GM12878 (cell line): ENCODE measurements around the gene YPEL2. TPM values are rescaled to one million over a fixed set of nuclear protein-coding genes. Genes with fewer than 3 reads are reported as not detected.

Source experiments
- ATAC-seq: fragments of 200-7000 bp; cut with Tn5 transposase; 3 replicates; pipeline ENCODE4 v1.9.1; 2020; ENCODE audit warnings: mild to moderate bottlenecking, moderate library complexity
- BruUV-seq: library from RNA; stranded (reverse); fragments of 400-500 nt; replicated peaks from 2 replicates; lab custom pipeline; 2021; lab: Mats Ljungman, UMichigan
- CTCF ChIA-PET: fragments of 300-600 bp; sonication (Branson Sonifier 250); formaldehyde crosslinking; extraction: SDS; loops from one replicate; lab custom pipeline; 2021; ENCODE audit warnings: inconsistent platforms; lab: Yijun Ruan, JAX
- POLR2A ChIA-PET: fragments of 350-600 bp; formaldehyde crosslinking; extraction: SDS; loops from one replicate; lab custom pipeline; 2021; ENCODE audit warnings: inconsistent platforms; lab: Charles Lee
- RAD21 ChIA-PET: fragments of 300-600 bp; sonication (Branson Sonifier 250); formaldehyde crosslinking; loops from one replicate; lab custom pipeline; 2023; ENCODE audit warnings: antibody characterized with exemption; ENCODE audit not compliant: unreplicated experiment; lab: Charles Lee
- SMC1A ChIA-PET: fragments of 300-600 bp; sonication (Branson Sonifier 250); formaldehyde crosslinking; loops from one replicate; lab custom pipeline; 2023; ENCODE audit not compliant: unreplicated experiment, uncharacterized antibody; lab: Charles Lee
- DNase-seq: peaks from one replicate; pipeline ENCODE4 v3.0.0-alpha.2; 2011; ENCODE audit warnings: low read depth, low spot score
- FAIRE-seq: peaks from 3 replicates; lab custom pipeline; 2011; peaks lifted over from hg19 to GRCh38; lab: Jason Lieb, UNC
- H2AFZ ChIP-seq: 2 replicates; pipeline ENCODE4 v1.6.0; 2011; ENCODE audit warnings: low read depth, low read length, control low read depth; ENCODE audit not compliant: control insufficient read depth
- H3K27ac ChIP-seq: 2 replicates; pipeline ENCODE4 v1.5.1; 2011; ENCODE audit warnings: control low read depth; ENCODE audit not compliant: control insufficient read depth, insufficient read depth
- H3K27me3 ChIP-seq, 2 experiments: replicated peaks in 1 of 2; 2 replicates each; pipeline versions ENCODE4 v1.6.0 to v1.6.1; 2011; ENCODE audit warnings: low read length in 1 of 2; ENCODE audit not compliant: control insufficient read depth in 2 of 2, insufficient read depth in 2 of 2
- H3K36me3 ChIP-seq, 2 experiments: 2 replicates each; pipeline ENCODE4 v1.5.1; 2011; ENCODE audit warnings: low read length in 1 of 2; ENCODE audit not compliant: control insufficient read depth in 2 of 2, insufficient read depth in 2 of 2
- H3K4me1 ChIP-seq: 2 replicates; pipeline ENCODE4 v1.6.1; 2011; ENCODE audit warnings: mild to moderate bottlenecking, low read length, moderate library complexity, mixed read lengths; ENCODE audit not compliant: control insufficient read depth, insufficient read depth
- H3K4me2 ChIP-seq: 2 replicates; pipeline ENCODE4 v1.6.0; 2011; ENCODE audit warnings: control low read depth; ENCODE audit not compliant: control insufficient read depth, insufficient read depth
- H3K4me3 ChIP-seq: fragments of 200-600 bp; sonication (generic); 2 replicates; pipeline ENCODE4 v1.5.1; 2016
- H3K79me2 ChIP-seq: 2 replicates; pipeline ENCODE4 v1.6.0; 2011; ENCODE audit warnings: low read length; ENCODE audit not compliant: control insufficient read depth, insufficient read depth
- H3K9ac ChIP-seq: 2 replicates; pipeline ENCODE4 v1.8.0; 2011; ENCODE audit warnings: low read length, control low read depth, mixed read lengths; ENCODE audit not compliant: control insufficient read depth, insufficient read depth
- H3K9me3 ChIP-seq: replicated peaks from 3 replicates; pipeline ENCODE4 v1.5.1; 2011; ENCODE audit warnings: mild to moderate bottlenecking, low read length; ENCODE audit not compliant: control insufficient read depth, insufficient read depth
- H4K20me1 ChIP-seq: 2 replicates; pipeline ENCODE4 v1.6.0; 2011; ENCODE audit not compliant: control insufficient read depth, insufficient read depth
- ATF7 ChIP-seq: fragments of 450-650 bp; IDR thresholded peaks from 2 replicates; pipeline ENCODE4 v1.6.1; 2016; ENCODE audit warnings: low read depth, mild to moderate bottlenecking
- BCL11A ChIP-seq: IDR thresholded peaks from 2 replicates; pipeline ENCODE4 v1.6.1; 2011; ENCODE audit warnings: low read depth, low read length
- CHD4 ChIP-seq: fragments of 200-600 bp; sonication (generic); IDR thresholded peaks from 2 replicates; pipeline ENCODE4 v1.6.1; 2016; ENCODE audit warnings: mild to moderate bottlenecking
- FOS ChIP-seq: IDR thresholded peaks from 3 replicates; pipeline ENCODE4 v1.6.1; 2011; ENCODE audit warnings: borderline replicate concordance; ENCODE audit not compliant: insufficient read length; ENCODE audit errors: extremely low read depth
- IKZF1 ChIP-seq: fragments of 450-650 bp; conservative IDR thresholded peaks from 2 replicates; pipeline ENCODE4 v1.6.1; 2017; ENCODE audit warnings: antibody characterized with exemption, mild to moderate bottlenecking
- IKZF2 ChIP-seq, 2 experiments: fragments of 450-650 bp; IDR thresholded peaks; 2 replicates each; pipeline ENCODE4 v1.6.1; 2017; ENCODE audit warnings: mild to moderate bottlenecking in 2 of 2, moderate library complexity in 2 of 2
- IRF4 ChIP-seq: IDR thresholded peaks from 2 replicates; pipeline ENCODE4 v1.6.1; 2011; ENCODE audit warnings: low read depth, low read length
- JUND ChIP-seq: IDR thresholded peaks from 2 replicates; pipeline ENCODE4 v1.6.1; 2012; ENCODE audit warnings: low read depth, mild to moderate bottlenecking, low read length, improper control_type of control experiment, moderate library complexity
- MAX ChIP-seq: IDR thresholded peaks from 2 replicates; pipeline ENCODE4 v1.6.1; 2012; ENCODE audit warnings: low read depth, low read length, improper control_type of control experiment
- MEF2A ChIP-seq: IDR thresholded peaks from 2 replicates; pipeline ENCODE4 v1.6.1; 2011; ENCODE audit warnings: low read depth, mild to moderate bottlenecking, low read length, moderate library complexity; ENCODE audit not compliant: insufficient read depth
- NFXL1 ChIP-seq: fragments of 450-650 bp; IDR thresholded peaks from 2 replicates; pipeline ENCODE4 v1.6.1; 2017; ENCODE audit warnings: antibody characterized with exemption, mild to moderate bottlenecking, borderline replicate concordance
- PAX8 ChIP-seq: fragments of 450-650 bp; IDR thresholded peaks from 2 replicates; pipeline ENCODE4 v1.6.1; 2017; ENCODE audit warnings: mild to moderate bottlenecking, moderate library complexity
- POLR2A ChIP-seq: IDR thresholded peaks from 2 replicates; pipeline ENCODE4 v1.6.1; 2011; ENCODE audit warnings: low read depth, mild to moderate bottlenecking, low read length
- POLR2AphosphoS5 ChIP-seq: IDR thresholded peaks from 2 replicates; pipeline ENCODE4 v1.6.1; 2011; ENCODE audit warnings: mild to moderate bottlenecking, low read length, inconsistent platforms
- POU2F2 ChIP-seq: IDR thresholded peaks from 3 replicates; pipeline ENCODE4 v1.6.1; 2011; ENCODE audit warnings: low read depth, mild to moderate bottlenecking, low read length, borderline replicate concordance
- SREBF2 ChIP-seq: IDR thresholded peaks from 2 replicates; pipeline ENCODE4 v1.6.1; 2012; ENCODE audit warnings: mild to moderate bottlenecking, low read length
- TCF12 ChIP-seq: IDR thresholded peaks from 2 replicates; pipeline ENCODE4 v1.6.1; 2011; ENCODE audit warnings: low read depth, mild to moderate bottlenecking, low read length
- YY1 ChIP-seq: IDR thresholded peaks from 2 replicates; pipeline ENCODE4 v1.6.1; 2011; ENCODE audit warnings: low read depth, mild to moderate bottlenecking, low read length
- ZNF24 ChIP-seq: fragments of 450-650 bp; IDR thresholded peaks from 2 replicates; pipeline ENCODE4 v1.6.1; 2017; ENCODE audit warnings: antibody characterized with exemption, mild to moderate bottlenecking
- ZNF384 ChIP-seq: IDR thresholded peaks from 2 replicates; pipeline ENCODE4 v1.6.1; 2012; ENCODE audit warnings: low read depth, mild to moderate bottlenecking, low read length, improper control_type of control experiment, borderline replicate concordance
- WGBS: methylation state at CpG from one replicate; pipeline ENCODE4 v1.1.6; 2016; ENCODE audit warnings: low lambda C conversion rate; ENCODE audit not compliant: insufficient replicate concordance, insufficient coverage; ENCODE audit errors: missing lambda C conversion rate; 5-methylcytosine and 5-hydroxymethylcytosine counted together
- in situ Hi-C: fragments of 300-500 bp; cut with MboI; formaldehyde crosslinking; loops from 9 replicates; pipeline ENCODE4 v1.14.3; 2018; ENCODE audit warnings: mixed read lengths
- intact Hi-C: fragments of 100-400 bp; cut with micrococcal nuclease; formaldehyde crosslinking; loops from one replicate; pipeline ENCODE4 v1.14.2; 2022; ENCODE audit not compliant: unreplicated experiment
- polyA plus RNA-seq, 11 experiments: library from polyadenylated mRNA; depleted of rRNA in 4 of 11; unstranded in 6 of 11; stranded (reverse) in 5 of 11; fragments of >200 nt; fragmentation: Nextera tagmentation in 4 of 11; fragmentation: Illumina TruSeq in 1 of 11; extraction: Ambion mirVana in 4 of 11; extraction: Trizol in 1 of 11; gene quantifications; 1 replicate in 1 of 11; 2 replicates in 10 of 11; pipeline versions ENCODE4 v1.2.1 to v1.2.3, GENCODE V29; 2011 to 2016; ENCODE audit warnings: inconsistent platforms in 2 of 11, missing spikeins in 2 of 11, low read depth in 1 of 11
- total RNA-seq, 4 experiments: library from RNA; depleted of rRNA in 3 of 4; stranded (reverse); fragments of >200 nt in 3 of 4; fragmentation: Illumina TruSeq in 1 of 4; extraction: Trizol in 1 of 4; gene quantifications; 2 replicates each; pipeline versions ENCODE4 v1.2.1 to v1.2.3, GENCODE V29; 2013 to 2021

YPEL2 gene
- total and polyA plus RNA-seq, 10 of the 15 experiments (the other 5 are each of a cell fraction or from before 2014, with no cell fraction given), result 0.11 to 8.1 (median 0.48) TPM

GRCh38 chr17:59387351-59388068 is 56.1 kb downstream of the YPEL2 start:
- Histone ChIP-seq H3K27me3 (no peaks in the 10 kb centered on the region), H3K79me2 (no peaks in the 10 kb centered on the region), H3K9ac (no peak overlapping the region), H3K36me3 (no peaks in the 10 kb centered on the region; a peak in 1 of 4 replicates), H3K27ac (no peak overlapping the region), H2AFZ (no peak overlapping the region), H3K4me1 (no peaks in the 10 kb centered on the region), H4K20me1 (no peaks in the 10 kb centered on the region), H3K4me2 (no peak overlapping the region), H3K4me3 (no peak overlapping the region), H3K9me3 (no peaks in the 10 kb centered on the region)
- ATAC-seq (no peak), FAIRE-seq (no peak), DNase-seq (no peak)
- SMC1A ChIA-PET, result interaction anchor here (1.3 to 1.9 kb wide), 2 partner anchors 38 to 55 kb away, joined by 3 to 4 read pairs; no protein-coding TSS in a partner anchor
- no peak for TF ChIP-seq CHD4
- no peak for TF ChIP-seq POLR2AphosphoS5
- TF ChIP-seq JUND, result no peak
- TF ChIP-seq POLR2A, result no peak
- no peak for TF ChIP-seq YY1
- in situ Hi-C loops, result no loop called here
- RAD21 ChIA-PET, result no interaction called here
- 60% methylated on average over 11 of the region's 11 CpGs for WGBS
- BruUV-seq, result no TSS peak
- intact Hi-C loops, result no loop called here
- CTCF ChIA-PET, result no interaction called here
- POLR2A ChIA-PET, result no interaction called here

- H3K9ac ChIP-seq, result no peak overlapping the region
- ChIA-PET POLR2A (no interaction called here), CTCF (no interaction called here), RAD21 (no interaction called here), SMC1A (interaction anchor here (0.7 to 1.9 kb wide), 2 partner anchors 13 to 55 kb away, joined by 3 to 4 read pairs; no protein-coding TSS in a partner anchor)
- FAIRE-seq, result no peak
- no peaks in the 10 kb centered on the region for H3K9me3 ChIP-seq
- H3K27ac ChIP-seq, result no peak overlapping the region
- no peaks in the 10 kb centered on the region for H3K4me1 ChIP-seq
- intact Hi-C loops, result no loop called here
- no peaks in the 10 kb centered on the region; a peak in 1 of 4 replicates for H3K36me3 ChIP-seq
- ATAC-seq, result no peak
- H2AFZ ChIP-seq, result no peak overlapping the region
- WGBS, result 52% methylated on average over 9 of the region's 9 CpGs
- no peaks in the 10 kb centered on the region for H3K27me3 ChIP-seq
- no TSS peak for BruUV-seq
- no peaks in the 10 kb centered on the region for H3K79me2 ChIP-seq
- no peak overlapping the region for H3K4me2 ChIP-seq
- in situ Hi-C loops, result no loop called here
- no peak for DNase-seq
- H4K20me1 ChIP-seq, result no peaks in the 10 kb centered on the region
- H3K4me3 ChIP-seq, result no peak overlapping the region
- TF ChIP-seq PAX8 (no peak), IKZF2 (IDR thresholded peaks at IDR 0.05) (no peak), POU2F2 (no peak), FOS (no peak), SREBF2 (no peak), MAX (no peak), NFXL1 (no peak), IRF4 (no peak), BCL11A (no peak), ZNF384 (no peak), TCF12 (no peak), MEF2A (no peak), ZNF24 (no peak), ATF7 (no peak), IKZF1 (no peak)
These were observed 56.7 kb downstream of the YPEL2 start for GRCh38 chr17:59388069-59388556.
